Measurements from ENCODE around the gene ADGRG6.

Gene ADGRG6

GRCh38 chr6:142356201-142356883, 54.5 kb downstream of the ADGRG6 start:
- Histone ChIP-seq H3K4me3 (ENCODE audit: insufficient read length, low read depth) (no peak overlapping the region), H3K9ac (ENCODE audit: insufficient read length, low read depth) (no peak overlapping the region), H3K36me3 (ENCODE audit: insufficient read depth, insufficient read length, low read length) (no peaks in the 10 kb centered on the region), H3K27me3 (ENCODE audit: insufficient read depth, insufficient read length) (no peaks in the 10 kb centered on the region), H3K4me1 (ENCODE audit: insufficient read depth, insufficient read length) (no peaks in the 10 kb centered on the region), H3K9me3 (ENCODE audit: insufficient read depth, low read length) (no peaks in the 10 kb centered on the region)
- DNase-seq (ENCODE audit: low read depth, low spot score), result no peak
- TF ChIP-seq SUZ12 (IDR thresholded peaks at IDR 0.05; ENCODE audit: extremely low read depth, insufficient read depth, insufficient read length), result no peak
- no peak for TF ChIP-seq ZNF274 (IDR thresholded peaks at IDR 0.05; ENCODE audit: low read depth, low read length)
- TF ChIP-seq YY1 (IDR thresholded peaks at IDR 0.05; ENCODE audit: insufficient read depth, insufficient read length), result no peak

- no peak for TF ChIP-seq SUZ12 (IDR thresholded peaks at IDR 0.05; ENCODE audit: extremely low read depth, insufficient read depth, insufficient read length)
- TF ChIP-seq YY1 (IDR thresholded peaks at IDR 0.05; ENCODE audit: insufficient read depth, insufficient read length), result no peak
- no peak for DNase-seq (ENCODE audit: low read depth, low spot score)
- Histone ChIP-seq H3K27me3 (ENCODE audit: insufficient read depth, insufficient read length) (no peaks in the 10 kb centered on the region), H3K36me3 (ENCODE audit: insufficient read depth, insufficient read length, low read length) (no peaks in the 10 kb centered on the region), H3K9me3 (ENCODE audit: insufficient read depth, low read length) (no peaks in the 10 kb centered on the region), H3K9ac (ENCODE audit: insufficient read length, low read depth) (no peak overlapping the region), H3K4me3 (ENCODE audit: insufficient read length, low read depth) (no peak overlapping the region), H3K4me1 (ENCODE audit: insufficient read depth, insufficient read length) (no peaks in the 10 kb centered on the region)
Observed at GRCh38 chr6:142356884-142357225, 55.0 kb downstream of the ADGRG6 start.

GRCh38 chr6:142357879-142358278, 56.1 kb downstream of the ADGRG6 start:
- Histone ChIP-seq H3K9ac (ENCODE audit: insufficient read length, low read depth) (no peak overlapping the region), H3K4me3 (ENCODE audit: insufficient read length, low read depth) (no peak overlapping the region), H3K36me3 (ENCODE audit: insufficient read depth, insufficient read length, low read length) (no peaks in the 10 kb centered on the region), H3K9me3 (ENCODE audit: insufficient read depth, low read length) (no peaks in the 10 kb centered on the region), H3K27me3 (ENCODE audit: insufficient read depth, insufficient read length) (no peaks in the 10 kb centered on the region), H3K4me1 (ENCODE audit: insufficient read depth, insufficient read length) (no peaks in the 10 kb centered on the region)
- no peak for DNase-seq (ENCODE audit: low read depth, low spot score)
- TF ChIP-seq YY1 (IDR thresholded peaks at IDR 0.05; ENCODE audit: insufficient read depth, insufficient read length) (no peak), SUZ12 (IDR thresholded peaks at IDR 0.05; ENCODE audit: extremely low read depth, insufficient read depth, insufficient read length) (no peak), ZNF274 (IDR thresholded peaks at IDR 0.05; ENCODE audit: low read depth, low read length) (no peak)

GRCh38 chr6:142359271-142359960, 57.6 kb downstream of the ADGRG6 start:
- Histone ChIP-seq H3K27me3 (ENCODE audit: insufficient read depth, insufficient read length) (no peaks in the 10 kb centered on the region), H3K36me3 (ENCODE audit: insufficient read depth, insufficient read length, low read length) (no peaks in the 10 kb centered on the region), H3K9ac (ENCODE audit: insufficient read length, low read depth) (no peak overlapping the region), H3K9me3 (ENCODE audit: insufficient read depth, low read length) (no peaks in the 10 kb centered on the region), H3K4me1 (ENCODE audit: insufficient read depth, insufficient read length) (no peaks in the 10 kb centered on the region), H3K4me3 (ENCODE audit: insufficient read length, low read depth) (no peak overlapping the region)
- no peak for TF ChIP-seq YY1 (IDR thresholded peaks at IDR 0.05; ENCODE audit: insufficient read depth, insufficient read length)
- TF ChIP-seq ZNF274 (IDR thresholded peaks at IDR 0.05; ENCODE audit: low read depth, low read length), result no peak
- no peak for TF ChIP-seq SUZ12 (IDR thresholded peaks at IDR 0.05; ENCODE audit: extremely low read depth, insufficient read depth, insufficient read length)
- no peak for DNase-seq (ENCODE audit: low read depth, low spot score)

GRCh38 chr6:142361345-142361744, 59.5 kb downstream of the ADGRG6 start:
- Histone ChIP-seq H3K27me3 (ENCODE audit: insufficient read depth, insufficient read length) (no peaks in the 10 kb centered on the region), H3K4me1 (ENCODE audit: insufficient read depth, insufficient read length) (no peaks in the 10 kb centered on the region), H3K9me3 (ENCODE audit: insufficient read depth, low read length) (no peaks in the 10 kb centered on the region), H3K4me3 (ENCODE audit: insufficient read length, low read depth) (no peak overlapping the region), H3K36me3 (ENCODE audit: insufficient read depth, insufficient read length, low read length) (no peaks in the 10 kb centered on the region), H3K9ac (ENCODE audit: insufficient read length, low read depth) (no peak overlapping the region)
- no peak for DNase-seq (ENCODE audit: low read depth, low spot score)
- TF ChIP-seq SUZ12 (IDR thresholded peaks at IDR 0.05; ENCODE audit: extremely low read depth, insufficient read depth, insufficient read length) (no peak), ZNF274 (IDR thresholded peaks at IDR 0.05; ENCODE audit: low read depth, low read length) (no peak), YY1 (IDR thresholded peaks at IDR 0.05; ENCODE audit: insufficient read depth, insufficient read length) (no peak)

GRCh38 chr6:142361779-142362750, 60.3 kb downstream of the ADGRG6 start:
- no peak for TF ChIP-seq ZNF274 (IDR thresholded peaks at IDR 0.05; ENCODE audit: low read depth, low read length)
- TF ChIP-seq YY1 (IDR thresholded peaks at IDR 0.05; ENCODE audit: insufficient read depth, insufficient read length), result no peak
- TF ChIP-seq SUZ12 (IDR thresholded peaks at IDR 0.05; ENCODE audit: extremely low read depth, insufficient read depth, insufficient read length), result no peak
- H3K27me3 ChIP-seq (ENCODE audit: insufficient read depth, insufficient read length), result no peaks in the 10 kb centered on the region
- DNase-seq (ENCODE audit: low read depth, low spot score), result no peak
- H3K36me3 ChIP-seq (ENCODE audit: insufficient read depth, insufficient read length, low read length), result no peaks in the 10 kb centered on the region
- no peaks in the 10 kb centered on the region for H3K4me1 ChIP-seq (ENCODE audit: insufficient read depth, insufficient read length)
- H3K4me3 ChIP-seq (ENCODE audit: insufficient read length, low read depth), result no peak overlapping the region
- H3K9me3 ChIP-seq (ENCODE audit: insufficient read depth, low read length), result no peaks in the 10 kb centered on the region
- no peak overlapping the region for H3K9ac ChIP-seq (ENCODE audit: insufficient read length, low read depth)

GRCh38 chr6:142367061-142367460, 65.3 kb downstream of the ADGRG6 start:
- no peak overlapping the region for H3K4me3 ChIP-seq (ENCODE audit: insufficient read length, low read depth)
- no peaks in the 10 kb centered on the region for H3K4me1 ChIP-seq (ENCODE audit: insufficient read depth, insufficient read length)
- no peaks in the 10 kb centered on the region for H3K36me3 ChIP-seq (ENCODE audit: insufficient read depth, insufficient read length, low read length)
- no peak overlapping the region for H3K9ac ChIP-seq (ENCODE audit: insufficient read length, low read depth)
- no peak for DNase-seq (ENCODE audit: low read depth, low spot score)
- no peaks in the 10 kb centered on the region for H3K27me3 ChIP-seq (ENCODE audit: insufficient read depth, insufficient read length)
- TF ChIP-seq SUZ12 (IDR thresholded peaks at IDR 0.05; ENCODE audit: extremely low read depth, insufficient read depth, insufficient read length) (no peak), YY1 (IDR thresholded peaks at IDR 0.05; ENCODE audit: insufficient read depth, insufficient read length) (no peak), ZNF274 (IDR thresholded peaks at IDR 0.05; ENCODE audit: low read depth, low read length) (no peak)
- no peaks in the 10 kb centered on the region for H3K9me3 ChIP-seq (ENCODE audit: insufficient read depth, low read length)

Measured in NT2/D1 (cell line).